GM12891 (cell line): Measurements from ENCODE around the gene DNAAF8.

ENCODE experiments used
- DNase-seq: peaks from one replicate; pipeline ENCODE4 v3.0.0; 2011; ENCODE audit warnings: low spot score; ENCODE audit not compliant: insufficient read length
- FAIRE-seq: peaks from 2 replicates; lab custom pipeline; 2011; peaks lifted over from hg19 to GRCh38; lab: Jason Lieb, UNC
- PAX5 ChIP-seq: IDR thresholded peaks from 2 replicates; pipeline ENCODE4 v1.6.1; 2011; ENCODE audit warnings: low read length, moderate library complexity, mild to moderate bottlenecking; ENCODE audit not compliant: insufficient read depth, severe bottlenecking
- POLR2A ChIP-seq: IDR thresholded peaks from 2 replicates; pipeline ENCODE4 v1.6.1; 2011; ENCODE audit warnings: low read depth, low read length, control low read depth
- POLR2AphosphoS5 ChIP-seq: IDR thresholded peaks from 2 replicates; pipeline ENCODE4 v1.6.1; 2011; ENCODE audit warnings: low read depth, low read length, control low read depth
- POU2F2 ChIP-seq: IDR thresholded peaks from 2 replicates; pipeline ENCODE4 v1.6.1; 2011; ENCODE audit warnings: low read depth, mild to moderate bottlenecking, control low read depth, low read length, moderate library complexity
- SPI1 ChIP-seq: IDR thresholded peaks from 2 replicates; pipeline ENCODE4 v1.6.1; 2011; ENCODE audit warnings: low read depth, low read length, control low read depth
- TAF1 ChIP-seq: IDR thresholded peaks from 2 replicates; pipeline ENCODE4 v1.6.1; 2011; ENCODE audit warnings: low read depth, low read length, control low read depth

Gene DNAAF8

DNA sequence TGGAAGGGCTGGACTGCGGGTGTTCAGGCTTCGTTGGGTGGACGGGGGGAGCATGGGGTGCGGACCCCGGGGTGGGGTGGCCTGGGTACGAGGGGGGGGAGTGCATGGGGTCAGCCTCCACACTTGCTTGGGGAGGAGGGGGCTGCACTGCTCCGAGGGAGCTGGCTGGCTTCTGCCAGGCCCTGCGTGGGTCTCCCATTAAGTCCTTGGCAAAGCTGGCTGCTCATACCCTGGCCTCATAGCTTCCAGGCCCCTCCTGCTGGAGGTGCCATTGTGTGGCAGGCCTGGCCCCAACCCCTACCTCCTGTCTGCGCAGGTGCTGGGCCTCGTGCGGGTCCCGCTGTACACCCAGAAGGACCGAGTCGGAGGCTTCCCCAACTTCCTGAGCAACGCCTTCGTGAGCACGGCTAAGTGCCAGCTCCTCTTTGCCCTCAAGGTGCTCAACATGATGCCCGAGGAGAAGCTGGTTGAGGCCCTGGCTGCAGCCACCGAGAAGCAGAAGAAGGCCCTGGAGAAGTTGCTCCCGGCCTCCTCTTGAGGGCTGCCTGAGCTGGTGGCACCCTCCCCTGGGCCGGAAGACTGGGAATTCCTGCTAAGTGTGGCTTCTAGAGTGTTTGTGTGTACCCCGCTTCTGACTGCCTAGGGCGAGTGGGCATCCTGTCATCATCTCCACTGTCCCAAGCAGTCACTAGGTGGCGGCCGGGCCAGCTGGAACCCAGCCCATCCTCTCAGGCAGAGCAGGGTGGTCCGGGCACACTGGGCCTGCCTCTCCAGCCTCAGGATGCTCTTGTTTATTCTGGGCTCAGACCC is 39.5 kb upstream of the DNAAF8 start:
- TF ChIP-seq POU2F2 (no peak), SPI1 (no peak), POLR2A (no peak), PAX5 (no peak), POLR2AphosphoS5 (no peak), TAF1 (no peak)
- DNase-seq (no peak), FAIRE-seq (no peak)

DNA sequence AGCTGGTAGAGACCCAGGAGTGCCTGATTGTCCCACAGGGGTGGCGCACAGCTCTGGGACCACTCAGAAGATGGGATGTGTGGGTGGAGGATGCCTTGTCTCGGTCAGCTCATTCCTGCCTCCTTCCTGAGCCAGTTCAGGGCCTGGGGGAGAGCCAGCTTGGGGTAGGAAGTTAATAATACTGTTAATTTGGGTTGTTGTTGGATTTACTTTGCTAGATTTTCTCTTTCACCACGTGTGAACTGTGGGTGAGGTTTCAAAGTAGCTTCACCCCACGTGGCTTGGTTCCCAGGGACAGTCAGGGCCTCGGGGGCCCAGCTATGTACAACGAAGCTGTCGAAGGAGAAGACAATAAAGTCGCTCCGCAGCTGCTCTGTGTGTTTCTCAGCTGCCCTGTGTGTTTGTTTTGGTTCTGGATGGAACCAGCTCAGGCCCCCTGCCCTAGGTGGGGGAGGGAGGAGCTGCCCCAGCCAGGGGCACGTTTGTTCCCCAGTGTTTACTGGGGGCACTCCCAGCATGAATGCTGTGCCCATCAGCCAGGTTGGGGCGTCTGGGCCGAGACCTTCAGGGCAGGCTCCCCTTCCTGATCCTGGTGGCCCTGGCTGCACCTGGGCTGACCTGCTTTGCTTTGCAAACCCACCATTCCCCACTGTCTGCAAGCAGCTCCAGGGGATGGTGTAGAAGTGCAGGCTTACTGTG is 38.7 kb upstream of the DNAAF8 start:
- no peak for FAIRE-seq
- TF ChIP-seq POLR2AphosphoS5 (no peak; the same call in 1 of the 2 replicates), POU2F2 (no peak), POLR2A (peak; percentile 34; the same call in 1 of the 2 replicates)
- DNase-seq = no peak

DNA sequence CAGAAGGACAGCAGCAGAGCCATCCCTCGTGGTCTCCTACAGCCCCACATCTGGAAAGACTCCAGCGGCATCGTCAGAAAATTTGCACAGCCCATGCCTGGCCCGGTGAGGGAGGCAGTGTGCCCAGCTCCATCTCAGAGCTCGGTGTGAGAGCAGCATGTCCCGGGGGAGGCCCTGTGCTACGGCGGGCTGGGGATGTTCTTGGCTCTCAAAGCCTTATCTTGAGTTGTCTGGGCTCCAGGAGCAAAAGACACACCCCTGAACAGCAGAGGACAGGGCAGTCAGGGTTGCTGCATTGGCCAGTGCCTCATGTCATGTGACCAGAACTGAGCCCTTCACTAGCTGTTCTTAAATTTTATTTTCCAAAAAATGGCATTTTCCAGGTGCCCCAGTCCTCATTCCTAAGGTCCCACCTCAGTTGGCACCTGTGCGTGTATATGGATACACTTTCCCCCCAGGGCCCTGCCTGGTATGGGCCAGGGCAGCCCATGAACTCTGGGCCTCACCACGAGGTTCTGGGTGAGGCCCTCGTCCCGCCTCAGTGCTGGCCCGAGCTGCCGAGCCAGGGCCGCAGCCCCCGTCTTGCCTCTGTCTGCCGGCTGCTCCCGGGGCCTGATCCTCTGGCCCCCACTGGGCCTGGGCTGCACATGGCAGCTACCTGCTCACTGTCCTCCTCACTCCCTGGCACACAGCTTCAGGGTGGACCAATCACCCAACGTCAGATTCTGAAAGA is 38.0 kb upstream of the DNAAF8 start:
- TF ChIP-seq POLR2AphosphoS5 (no peak), POU2F2 (no peak), TAF1 (no peak), SPI1 (no peak), PAX5 (no peak), POLR2A (no peak)
- DNase-seq (no peak), FAIRE-seq (no peak)

DNA sequence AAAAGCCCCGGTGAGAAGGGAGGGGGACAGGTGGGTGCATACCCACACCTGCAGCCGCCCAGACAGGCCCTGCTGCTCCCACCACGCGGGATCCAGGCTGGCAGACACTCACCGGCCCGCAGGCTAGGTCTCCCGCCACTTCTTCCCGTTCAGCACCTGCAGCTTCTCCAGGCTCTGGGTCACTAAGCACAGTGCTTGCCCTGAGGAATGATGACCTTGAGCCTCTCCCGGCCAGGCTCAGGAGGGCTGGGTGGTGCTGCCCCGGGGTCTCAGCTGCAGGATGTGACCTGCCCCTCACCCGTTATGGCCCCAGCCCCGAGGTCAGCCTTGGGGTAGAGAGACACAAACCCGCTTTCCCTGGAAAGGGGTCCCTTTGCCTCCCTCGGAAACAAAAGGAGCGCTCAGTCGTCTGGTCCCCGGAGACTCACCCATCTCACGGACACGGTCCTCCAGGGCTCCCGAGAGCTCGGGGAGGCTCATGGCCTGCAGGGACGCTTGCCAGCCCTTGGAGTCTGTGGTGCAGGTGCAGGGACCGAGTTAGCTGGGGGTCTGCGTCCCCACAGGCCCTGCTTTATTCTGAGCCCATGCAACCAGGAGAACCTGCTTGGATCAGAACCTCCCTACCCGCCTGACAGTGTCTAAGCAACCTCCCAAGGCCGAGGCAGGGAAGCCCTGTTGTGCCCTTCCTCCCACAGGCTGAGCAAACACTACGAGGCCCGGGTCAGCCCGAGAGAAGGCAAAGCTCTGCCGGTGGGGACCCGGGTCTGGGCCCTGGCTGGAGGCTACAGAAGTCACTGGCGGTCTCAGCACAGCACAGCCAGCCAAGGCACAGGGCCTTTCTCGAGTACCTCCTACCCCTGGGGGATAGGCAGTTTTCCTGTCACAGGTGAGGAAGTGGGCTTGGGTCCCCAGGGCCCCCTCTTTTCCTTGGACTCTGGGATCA is 37.2 kb upstream of the DNAAF8 start:
- TF ChIP-seq POLR2A (no peak; the same call in 1 of the 2 replicates), POLR2AphosphoS5 (peak; percentile 51), TAF1 (no peak), PAX5 (no peak), SPI1 (no peak), POU2F2 (no peak)
- DNase-seq = peak; percentile 6
- FAIRE-seq = no peak

DNA sequence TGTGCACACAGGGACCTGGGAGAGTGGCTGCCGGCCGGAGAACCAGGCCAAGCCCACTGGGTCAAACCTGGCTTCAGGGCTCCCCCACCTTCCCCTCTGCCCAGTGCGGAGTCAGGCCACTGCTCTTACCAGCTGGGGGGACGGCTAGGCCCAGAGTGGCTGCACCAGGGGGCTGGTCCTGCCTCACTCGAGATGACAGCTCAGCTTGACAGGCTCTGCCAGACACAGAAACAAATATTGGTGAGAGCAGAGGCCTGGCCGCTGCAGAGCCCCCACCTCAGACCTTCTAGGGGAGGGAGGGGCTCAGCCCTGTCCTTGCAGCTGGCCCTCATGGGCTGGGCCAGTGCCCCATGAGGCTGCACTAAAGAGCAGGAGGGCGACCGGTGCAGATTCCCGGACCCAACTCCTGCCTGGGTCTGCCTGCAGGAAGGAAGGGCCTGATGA is 36.5 kb upstream of the DNAAF8 start:
- no peak for TF ChIP-seq POLR2A
- no peak for TF ChIP-seq SPI1
- TF ChIP-seq TAF1 = no peak
- FAIRE-seq = no peak
- DNase-seq = peak; percentile 7

DNA sequence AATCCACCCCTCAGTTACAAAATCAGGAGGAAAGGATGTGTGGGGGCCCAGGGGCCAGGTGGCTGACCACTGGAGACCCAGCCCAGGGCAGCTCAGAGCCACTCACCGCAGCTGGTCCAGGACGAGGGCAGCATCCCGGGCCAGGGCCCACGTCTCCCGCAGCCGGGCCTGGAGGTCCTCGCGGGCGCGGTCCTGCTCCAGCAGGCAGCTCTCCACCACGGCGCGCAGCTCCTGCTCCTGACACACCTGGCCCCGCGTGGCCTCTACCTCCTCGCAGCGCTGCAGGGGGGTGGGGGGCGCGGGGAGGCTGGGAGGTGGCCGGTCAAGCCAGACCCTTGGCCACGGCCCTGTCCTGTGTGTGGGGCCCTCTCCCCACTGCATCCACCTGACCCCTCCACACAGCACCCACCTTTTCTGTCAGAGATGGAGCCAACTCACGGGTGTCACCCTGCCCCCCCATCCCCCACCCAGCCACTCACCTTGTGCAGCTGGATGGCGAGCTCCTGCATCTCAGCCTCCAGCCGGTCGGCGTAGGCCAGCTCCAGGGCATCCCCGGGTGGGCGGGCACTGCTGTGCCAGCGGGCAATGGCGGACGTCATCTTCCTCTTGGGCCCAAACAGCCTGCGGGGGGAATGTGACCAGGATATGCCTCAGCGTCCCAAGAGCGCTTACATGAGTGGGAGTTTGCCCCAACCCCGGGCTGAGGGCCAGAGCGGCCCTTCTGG is 35.9 kb upstream of the DNAAF8 start:
- peak; percentile 18 for DNase-seq
- TF ChIP-seq POU2F2 (no peak), PAX5 (no peak), POLR2AphosphoS5 (no peak), POLR2A (no peak), SPI1 (no peak), TAF1 (no peak)
- FAIRE-seq = no peak

DNA sequence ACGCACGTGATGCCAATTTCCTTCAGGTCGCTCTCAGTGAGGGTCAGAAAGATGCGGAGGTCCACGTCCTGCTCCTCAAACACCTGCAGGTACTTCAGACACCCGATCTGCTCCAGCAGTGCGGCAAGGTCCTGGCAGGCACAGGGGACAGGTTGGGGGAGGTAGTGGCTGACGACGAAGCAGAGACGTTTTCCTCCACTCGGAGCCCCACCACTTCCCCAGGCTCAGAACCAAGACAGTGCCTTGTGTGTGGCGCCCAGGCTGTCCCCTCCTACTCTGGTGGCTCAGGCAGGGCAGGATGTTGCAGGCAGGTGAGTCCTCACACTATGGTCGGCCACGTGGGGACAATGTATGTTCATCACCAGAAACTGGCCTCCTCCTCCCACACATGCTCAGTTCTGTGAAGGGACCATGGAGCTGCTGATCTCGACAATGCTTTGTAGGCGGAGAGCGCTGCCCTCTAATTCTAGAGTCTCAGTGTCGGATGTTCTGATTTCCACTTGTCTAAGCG is 35.2 kb upstream of the DNAAF8 start:
- DNase-seq (no peak), FAIRE-seq (no peak)
- TF ChIP-seq PAX5 (no peak), POU2F2 (no peak), POLR2AphosphoS5 (no peak), POLR2A (peak; percentile 51), SPI1 (no peak), TAF1 (no peak)

DNA sequence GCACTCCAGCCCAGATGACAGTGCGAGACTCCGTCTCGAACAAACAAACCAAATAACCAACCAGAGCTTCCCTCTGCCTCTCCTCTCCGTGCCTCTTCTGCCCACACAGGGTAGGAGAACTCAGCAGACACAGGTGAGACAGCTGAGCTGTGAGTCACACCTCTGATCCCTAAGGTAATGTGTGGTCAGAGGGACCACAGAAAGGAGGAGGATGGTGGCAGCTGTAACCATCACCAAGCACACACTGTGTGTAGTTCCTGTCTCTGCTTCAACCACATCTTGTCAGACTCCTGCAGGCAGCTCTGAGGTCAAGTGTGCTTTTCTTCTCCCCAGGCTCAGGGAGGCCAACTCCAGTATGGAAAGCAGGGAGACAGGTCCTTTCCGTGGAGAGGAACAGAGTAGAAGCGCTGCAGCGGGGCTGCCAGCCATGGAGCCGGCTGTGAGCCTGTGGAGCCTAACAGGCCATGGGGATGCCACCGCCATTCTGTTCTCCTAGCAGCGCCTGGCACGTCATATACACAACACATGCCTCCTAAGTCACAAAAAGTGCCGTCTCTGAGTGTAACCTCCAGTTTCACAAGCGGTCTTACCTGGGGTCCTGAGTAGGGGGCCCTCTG is 33.8 kb upstream of the DNAAF8 start:
- TF ChIP-seq TAF1 (no peak), POU2F2 (no peak), PAX5 (no peak)
- no peak for DNase-seq
- FAIRE-seq = no peak
